MG63 (cell line): ENCODE results near the gene MEIS1. TPM values are rescaled to one million over a fixed set of nuclear protein-coding genes. Genes with fewer than 3 reads are reported as not detected.
A peak's percentile ranks its signal among the peaks of the same experiment; 100 is the strongest.

Experiments used
- DNase-seq: peaks from one replicate; pipeline ENCODE4 v3.0.0-alpha.2; 2020
- H3K27me3 ChIP-seq: fragments of 250-450 bp; sonication (Bioruptor Pico); 2 replicates; pipeline ENCODE4 v1.5.1; 2020; ENCODE audit warnings: mild to moderate bottlenecking, moderate library complexity
- H3K36me3 ChIP-seq: fragments of 250-450 bp; sonication (Bioruptor Pico); 2 replicates; pipeline ENCODE4 v1.5.1; 2020; ENCODE audit warnings: mild to moderate bottlenecking, moderate library complexity
- H3K4me3 ChIP-seq: fragments of 250-450 bp; sonication (Bioruptor Pico); 2 replicates; pipeline ENCODE4 v1.5.1; 2020; ENCODE audit warnings: mild to moderate bottlenecking, moderate library complexity
- H3K9me3 ChIP-seq: fragments of 250-450 bp; sonication (Bioruptor Pico); 2 replicates; pipeline ENCODE4 v1.5.1; 2020; ENCODE audit warnings: mild to moderate bottlenecking, moderate library complexity
- total RNA-seq: library from RNA; depleted of rRNA; stranded (reverse); fragments of >200 nt; shearing (Covaris generic); gene quantifications from 2 replicates; pipeline ENCODE4 v1.2.3, GENCODE V29; 2014; ENCODE audit warnings: low replicate concordance

Gene MEIS1
- total RNA-seq, 1 experiment from 2014 or later = 3.6 TPM

DNA sequence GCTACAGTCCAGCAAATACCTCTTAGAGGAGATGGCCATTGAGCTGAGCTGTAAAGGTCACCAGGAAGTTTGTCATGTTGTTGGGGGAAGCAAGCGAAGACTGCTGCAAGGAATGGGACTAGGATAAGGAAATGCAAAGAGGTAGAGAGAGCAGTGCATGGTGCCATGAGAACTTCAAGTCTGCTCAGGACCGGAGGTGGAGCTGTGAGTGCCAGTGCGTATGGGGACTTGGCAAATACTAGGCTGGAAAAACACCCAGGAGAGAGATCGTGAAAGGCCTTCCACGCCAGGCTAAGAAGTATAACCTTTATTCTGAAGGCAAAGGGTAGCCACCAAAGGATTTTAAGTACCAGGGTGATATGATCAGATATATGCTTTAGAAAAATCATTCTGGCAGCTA lies 71.3 kb downstream of the MEIS1 start:
- DNase-seq = no peak
- no peaks in the 10 kb centered on the region for H3K36me3 ChIP-seq
- H3K9me3 ChIP-seq = no peaks in the 10 kb centered on the region
- no peak overlapping the region for H3K4me3 ChIP-seq
- H3K27me3 ChIP-seq = no peaks in the 10 kb centered on the region

DNA sequence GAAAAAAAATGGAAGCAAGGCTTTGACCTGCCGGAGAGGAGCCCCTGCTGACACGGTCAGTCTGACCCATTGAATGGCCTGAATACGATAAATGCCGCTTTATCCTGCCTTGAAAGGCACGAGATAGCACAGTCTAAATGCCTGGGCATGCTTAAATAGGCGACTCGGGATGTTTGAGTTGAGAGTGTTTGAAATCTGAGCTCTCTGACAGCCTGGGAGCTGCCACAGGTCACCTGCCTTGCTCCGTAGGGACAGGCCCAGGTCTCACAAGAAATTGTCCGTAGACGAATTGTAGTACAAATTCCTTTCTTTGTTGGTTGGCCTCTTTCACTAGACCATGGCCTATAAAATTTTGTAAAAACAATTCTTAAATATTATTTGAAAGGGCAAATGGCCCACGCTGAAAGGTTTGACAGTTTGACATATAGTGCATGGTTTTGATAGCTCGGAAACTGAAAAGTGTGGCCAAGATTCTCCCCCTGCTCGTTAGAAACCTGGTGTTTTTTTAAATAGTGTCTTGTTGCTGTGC lies 72.8 kb downstream of the MEIS1 start:
- Histone ChIP-seq H3K27me3 (no peaks in the 10 kb centered on the region), H3K9me3 (no peaks in the 10 kb centered on the region), H3K4me3 (no peak overlapping the region), H3K36me3 (no peaks in the 10 kb centered on the region)
- DNase-seq = no peak

DNA sequence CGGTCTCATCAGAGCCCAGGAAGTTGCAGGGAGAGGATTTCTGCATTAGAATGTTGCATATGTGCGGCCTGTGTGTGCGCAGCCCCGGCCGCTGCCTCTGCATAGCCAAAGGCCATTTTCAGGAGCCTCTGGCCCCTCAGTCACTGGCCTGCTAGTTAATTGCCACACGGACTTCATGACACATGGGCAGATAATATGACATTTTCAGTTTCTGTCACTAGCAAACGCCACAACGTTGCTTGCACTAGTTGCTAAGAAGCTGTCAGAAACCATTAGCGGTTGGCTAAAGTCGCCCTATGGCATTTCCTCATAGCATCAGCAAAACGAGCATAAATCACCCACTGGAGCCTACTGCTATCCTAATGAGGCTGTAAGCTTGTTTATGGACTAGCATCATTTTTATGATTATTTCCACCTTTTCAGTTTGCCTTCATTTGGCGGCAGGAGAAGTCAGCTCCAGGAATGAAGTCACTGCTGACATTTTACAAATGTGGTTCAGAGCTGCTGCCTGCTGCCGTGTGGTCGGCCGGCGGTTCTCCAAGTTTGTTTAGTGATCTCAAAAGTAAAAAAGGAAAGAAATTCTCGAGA lies 73.7 kb downstream of the MEIS1 start:
- Histone ChIP-seq H3K27me3 (no peaks in the 10 kb centered on the region), H3K36me3 (no peaks in the 10 kb centered on the region), H3K9me3 (no peaks in the 10 kb centered on the region), H3K4me3 (no peak overlapping the region)
- no peak for DNase-seq

DNA sequence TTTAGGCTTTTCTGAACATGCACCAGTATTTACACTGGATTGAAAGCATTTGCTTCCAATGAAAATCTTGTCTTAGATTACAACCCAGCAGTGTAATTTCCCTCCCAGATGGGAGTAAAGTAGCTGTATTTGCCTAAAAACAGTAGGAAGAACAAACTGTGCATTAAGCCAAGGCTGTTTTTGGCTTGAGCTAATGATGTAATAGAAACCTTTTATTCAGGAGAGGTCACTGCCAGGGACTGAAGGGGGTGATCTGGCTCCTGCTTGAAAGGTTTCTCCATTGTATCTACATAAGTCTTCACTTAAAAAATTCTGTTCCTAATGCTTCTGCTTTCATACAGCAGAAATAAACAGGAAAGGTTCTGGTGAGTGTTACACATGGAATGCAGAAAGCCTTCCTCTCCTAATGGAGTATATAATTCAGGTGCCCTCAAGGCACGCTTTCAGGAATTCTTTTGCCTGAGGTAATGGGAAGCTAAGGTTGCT lies 74.4 kb downstream of the MEIS1 start:
- H3K27me3 ChIP-seq = no peaks in the 10 kb centered on the region
- no peaks in the 10 kb centered on the region for H3K9me3 ChIP-seq
- H3K4me3 ChIP-seq = no peak overlapping the region
- H3K36me3 ChIP-seq = no peaks in the 10 kb centered on the region
- peak; percentile 8 for DNase-seq

DNA sequence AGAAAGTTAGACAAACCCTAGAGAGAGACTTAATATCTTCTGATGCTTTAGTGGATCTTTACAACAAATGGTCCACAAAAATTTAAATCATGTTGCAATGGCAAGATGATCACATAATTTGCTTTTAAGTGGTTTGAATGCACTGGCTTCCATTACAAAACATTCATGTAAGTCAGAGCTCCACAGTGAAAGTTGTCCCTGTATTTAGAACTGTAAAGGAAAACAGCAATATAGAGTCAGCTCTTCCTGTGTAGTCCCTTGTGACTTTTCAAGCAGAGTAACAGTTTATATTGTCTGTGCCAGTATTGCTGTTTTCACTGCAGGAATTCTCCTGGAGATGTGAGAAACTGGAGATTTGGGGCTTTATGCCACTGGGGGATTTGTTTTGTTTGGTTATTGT lies 77.7 kb downstream of the MEIS1 start:
- DNase-seq = no peak
- H3K9me3 ChIP-seq = no peaks in the 10 kb centered on the region
- H3K4me3 ChIP-seq = no peak overlapping the region
- H3K36me3 ChIP-seq = no peaks in the 10 kb centered on the region
- no peaks in the 10 kb centered on the region for H3K27me3 ChIP-seq

DNA sequence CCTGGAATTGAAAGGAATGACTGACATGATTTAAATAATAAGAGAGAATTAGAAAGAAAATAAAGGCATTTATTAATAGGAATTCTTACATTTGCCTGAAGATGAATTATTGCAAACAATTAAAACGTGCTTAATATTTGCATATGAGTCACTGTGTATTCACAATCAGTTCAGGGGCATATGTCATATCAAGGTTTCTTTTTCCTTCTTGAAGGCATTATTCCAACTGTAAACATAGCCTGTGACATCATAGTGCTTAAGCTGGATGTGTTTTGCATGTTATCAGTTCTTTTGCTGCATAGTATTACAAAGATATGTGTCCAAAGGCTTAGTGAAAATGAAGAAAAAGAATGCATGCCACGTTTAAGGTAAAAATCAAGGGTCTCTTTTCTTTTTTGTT lies 80.8 kb downstream of the MEIS1 start:
- H3K27me3 ChIP-seq = no peaks in the 10 kb centered on the region
- no peaks in the 10 kb centered on the region for H3K9me3 ChIP-seq
- DNase-seq = no peak
- no peaks in the 10 kb centered on the region for H3K36me3 ChIP-seq
- no peak overlapping the region for H3K4me3 ChIP-seq

DNA sequence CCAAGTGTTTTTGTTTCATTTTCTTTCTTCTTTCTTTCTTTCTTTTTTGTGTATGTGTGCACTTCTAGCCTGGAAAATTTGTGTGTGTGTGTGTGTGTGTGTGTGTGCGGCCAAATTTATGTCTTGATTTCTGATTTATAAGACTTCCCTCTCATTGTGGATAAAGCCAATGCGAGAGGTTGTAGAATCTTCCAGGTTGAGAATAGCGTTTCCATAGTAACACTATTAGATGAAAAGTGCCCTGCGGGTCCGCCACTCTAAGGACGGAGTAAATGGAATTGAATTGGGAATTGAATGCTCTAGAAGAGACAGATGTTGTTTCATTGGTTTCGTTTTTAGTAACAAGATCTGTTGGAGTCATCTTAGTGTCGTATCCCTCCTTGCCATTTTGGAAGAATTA lies 81.6 kb downstream of the MEIS1 start:
- Histone ChIP-seq H3K36me3 (no peaks in the 10 kb centered on the region), H3K27me3 (no peaks in the 10 kb centered on the region), H3K4me3 (no peak overlapping the region), H3K9me3 (no peaks in the 10 kb centered on the region)
- DNase-seq = no peak

DNA sequence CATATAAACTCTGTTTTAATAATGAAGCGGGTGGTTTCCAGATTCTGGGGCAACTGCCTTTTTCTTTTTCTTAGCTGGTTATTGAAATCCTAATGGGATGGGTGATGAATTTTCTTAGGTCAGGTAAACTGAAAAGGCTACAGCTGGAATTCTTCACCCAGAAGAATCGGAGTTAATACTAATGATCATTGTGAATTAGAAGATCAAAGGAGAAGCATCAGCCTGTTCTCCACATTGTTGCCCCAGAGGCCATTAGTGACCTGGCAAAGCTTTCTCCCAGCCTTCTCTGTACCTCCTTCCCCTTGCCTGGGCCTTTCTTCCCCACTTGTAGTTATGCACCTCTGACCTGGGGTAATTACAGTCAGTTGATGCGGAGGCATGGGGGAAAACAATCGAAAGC lies 82.8 kb downstream of the MEIS1 start:
- no peaks in the 10 kb centered on the region for H3K9me3 ChIP-seq
- H3K36me3 ChIP-seq = no peaks in the 10 kb centered on the region

DNA sequence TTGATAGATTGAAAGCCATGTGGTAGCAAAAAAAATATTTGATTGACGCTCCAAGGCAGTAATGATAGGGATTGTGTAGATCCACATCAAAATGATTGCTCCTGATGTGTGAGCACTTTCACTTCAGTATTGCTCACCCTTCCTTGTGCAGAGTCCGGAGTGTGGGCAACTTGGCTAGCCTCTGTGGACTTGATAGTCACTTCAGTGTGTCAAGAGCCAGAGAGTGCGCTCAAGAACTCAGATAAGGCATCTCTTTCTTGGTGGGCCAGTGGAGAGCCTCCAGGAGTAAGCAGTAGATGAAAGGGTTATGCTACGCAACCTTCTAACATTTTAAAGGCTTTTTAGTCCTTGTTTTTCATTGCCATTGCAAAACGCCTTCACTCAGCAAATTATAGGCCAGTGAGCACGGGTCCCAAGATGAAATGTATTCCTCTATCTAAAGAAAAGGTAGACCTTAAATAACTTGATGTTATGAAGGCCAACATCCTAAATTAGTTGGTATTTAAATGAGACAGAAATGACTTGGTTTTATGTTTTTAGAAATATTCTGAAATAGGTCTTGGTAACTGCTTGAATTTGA lies 84.4 kb downstream of the MEIS1 start:
- no peaks in the 10 kb centered on the region for H3K27me3 ChIP-seq
- H3K4me3 ChIP-seq = no peak overlapping the region
- H3K9me3 ChIP-seq = no peaks in the 10 kb centered on the region
- DNase-seq = no peak
- H3K36me3 ChIP-seq = no peaks in the 10 kb centered on the region

More for the DNA sequence above, 82.8 kb downstream of the MEIS1 start:
- DNase-seq = no peak
- H3K27me3 ChIP-seq = no peaks in the 10 kb centered on the region
- H3K4me3 ChIP-seq = no peak overlapping the region

DNA sequence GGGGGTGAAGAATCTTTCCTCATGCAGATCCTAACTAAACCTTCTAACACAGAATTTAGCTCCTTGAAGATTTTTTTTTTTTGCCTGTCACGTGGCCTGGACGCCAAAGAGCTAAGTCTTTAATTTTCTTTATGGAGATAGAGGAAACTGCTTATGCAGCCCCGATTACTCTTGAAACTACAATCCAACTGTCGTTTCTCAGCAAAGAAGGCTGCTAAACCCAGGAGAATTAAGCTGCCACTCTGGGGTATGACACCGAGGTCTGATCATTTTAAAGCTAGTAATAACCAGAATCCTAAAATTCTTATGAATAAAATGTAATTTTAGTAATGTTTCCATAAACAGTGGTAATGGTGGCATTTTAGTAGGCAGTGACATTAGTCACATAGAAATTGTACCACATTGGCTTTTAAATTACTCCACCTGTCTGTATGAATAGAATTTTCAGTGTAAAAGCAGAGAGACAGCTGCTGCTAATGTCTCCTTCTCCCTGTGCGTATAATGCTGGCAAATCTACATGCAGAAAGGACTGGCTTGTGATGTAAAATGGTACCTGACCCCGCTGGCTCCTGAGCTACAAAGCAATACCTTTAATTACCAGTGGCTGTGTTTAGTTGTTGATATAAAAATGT lies 86.5 kb downstream of the MEIS1 start:
- Histone ChIP-seq H3K27me3 (no peaks in the 10 kb centered on the region), H3K9me3 (no peaks in the 10 kb centered on the region), H3K36me3 (no peaks in the 10 kb centered on the region), H3K4me3 (no peak overlapping the region)
- no peak for DNase-seq

DNA sequence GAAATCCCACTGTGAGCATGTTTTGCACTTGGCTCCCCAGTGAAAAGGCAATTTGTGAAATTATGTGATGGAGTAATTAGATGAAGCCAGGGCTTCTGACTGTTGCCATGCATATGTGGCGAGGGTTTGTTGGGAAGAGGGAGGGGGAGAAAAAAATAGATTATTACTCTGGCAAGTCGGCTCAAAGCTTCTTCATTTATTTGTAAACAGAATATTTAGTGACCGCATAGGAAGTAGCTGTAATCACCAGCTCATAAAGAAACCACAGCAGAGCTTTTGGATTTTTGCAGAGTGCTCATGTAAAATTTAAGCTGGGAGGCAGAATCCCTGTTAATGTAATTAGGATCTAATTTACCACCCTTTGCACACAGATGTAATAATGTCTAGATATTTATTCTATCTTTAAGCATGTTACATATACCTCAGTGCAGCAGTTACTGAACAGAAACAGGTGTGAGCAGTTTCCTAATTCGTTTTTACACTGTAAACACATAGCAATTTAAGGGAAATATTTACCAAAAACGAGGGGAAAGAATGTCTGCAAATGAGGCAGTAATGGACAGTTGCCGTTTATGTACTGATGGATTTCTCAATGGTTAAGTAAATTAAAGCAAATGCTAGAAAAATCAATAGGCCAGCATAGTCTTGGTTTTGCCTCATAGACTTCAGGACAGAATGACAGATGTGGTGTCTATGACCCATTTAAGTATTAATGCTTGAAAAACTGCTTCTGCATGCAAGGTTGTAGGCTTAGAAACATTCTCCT lies 87.9 kb downstream of the MEIS1 start:
- Histone ChIP-seq H3K36me3 (no peaks in the 10 kb centered on the region), H3K4me3 (no peak overlapping the region), H3K9me3 (no peaks in the 10 kb centered on the region), H3K27me3 (no peaks in the 10 kb centered on the region)
- no peak for DNase-seq

DNA sequence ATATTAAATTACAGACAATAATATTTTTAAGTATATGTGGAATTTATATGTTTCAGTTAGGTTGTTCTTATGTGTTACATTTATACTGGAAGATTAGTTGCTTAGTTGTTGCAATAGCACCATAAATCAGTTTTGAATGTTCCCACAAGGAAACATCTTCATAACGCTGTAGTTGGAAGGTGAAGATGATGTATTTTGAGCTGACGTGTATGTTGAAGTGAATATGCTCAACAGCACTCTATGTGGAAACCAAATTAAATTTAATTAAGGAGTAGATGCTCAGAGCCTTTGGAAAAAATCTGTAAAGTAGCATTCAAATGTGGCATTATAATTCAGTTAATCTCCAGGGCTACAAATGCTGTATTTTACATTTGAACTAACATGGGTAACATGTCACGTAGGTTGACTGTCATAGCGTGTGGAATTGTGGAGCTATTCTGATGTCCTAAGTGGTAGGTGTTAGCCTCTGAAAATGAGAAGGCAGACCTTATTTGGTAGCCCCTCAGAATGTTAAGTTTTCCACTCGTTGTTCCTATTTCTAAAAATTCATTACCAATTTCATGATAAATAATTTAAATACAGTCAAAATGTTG lies 88.5 kb downstream of the MEIS1 start:
- no peak for DNase-seq
- no peaks in the 10 kb centered on the region for H3K36me3 ChIP-seq
- no peaks in the 10 kb centered on the region for H3K27me3 ChIP-seq
- H3K4me3 ChIP-seq = no peak overlapping the region
- no peaks in the 10 kb centered on the region for H3K9me3 ChIP-seq

DNA sequence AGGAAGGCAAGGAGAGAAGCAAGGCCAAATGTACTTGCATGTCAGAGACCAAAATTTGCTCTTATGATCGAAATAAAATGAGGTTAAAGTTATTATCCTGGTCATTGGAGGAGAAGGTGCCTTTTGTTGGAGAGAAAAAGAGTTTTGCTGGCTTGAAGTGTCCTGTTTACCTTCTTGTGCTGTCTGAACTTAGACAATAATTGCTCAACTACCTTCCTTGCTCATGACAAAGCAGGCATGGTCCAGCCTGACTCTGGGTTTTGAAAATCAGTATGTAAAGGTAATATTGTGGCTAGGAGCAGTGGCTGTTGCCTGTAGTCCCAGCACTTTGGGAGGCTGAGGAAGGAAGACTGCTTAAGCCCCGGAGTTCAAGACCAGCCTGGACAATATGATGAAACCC lies 89.1 kb downstream of the MEIS1 start:
- Histone ChIP-seq H3K36me3 (no peaks in the 10 kb centered on the region), H3K27me3 (no peaks in the 10 kb centered on the region), H3K9me3 (no peaks in the 10 kb centered on the region), H3K4me3 (no peak overlapping the region)
- no peak for DNase-seq

DNA sequence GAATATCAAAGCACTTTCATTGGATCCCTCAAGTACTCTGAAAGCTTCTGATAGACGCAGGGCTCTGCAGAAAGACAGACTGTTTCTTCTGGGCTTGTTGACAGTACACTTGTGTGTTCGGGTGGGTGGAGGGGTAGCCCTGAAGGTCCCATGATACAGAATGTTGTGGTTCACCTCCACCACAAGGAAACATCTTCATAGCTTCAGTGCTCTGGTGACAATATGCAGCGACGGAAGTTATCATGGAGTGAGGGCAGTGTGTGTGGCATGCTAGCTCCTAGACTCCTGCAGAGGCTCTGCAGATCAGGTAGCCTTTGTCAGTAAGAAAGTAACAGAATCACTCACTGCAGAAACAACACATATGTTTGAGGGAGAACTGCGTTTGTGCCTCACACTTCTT lies 90.7 kb downstream of the MEIS1 start:
- DNase-seq = no peak
- Histone ChIP-seq H3K27me3 (no peaks in the 10 kb centered on the region), H3K9me3 (no peaks in the 10 kb centered on the region), H3K4me3 (no peak overlapping the region), H3K36me3 (no peaks in the 10 kb centered on the region)

DNA sequence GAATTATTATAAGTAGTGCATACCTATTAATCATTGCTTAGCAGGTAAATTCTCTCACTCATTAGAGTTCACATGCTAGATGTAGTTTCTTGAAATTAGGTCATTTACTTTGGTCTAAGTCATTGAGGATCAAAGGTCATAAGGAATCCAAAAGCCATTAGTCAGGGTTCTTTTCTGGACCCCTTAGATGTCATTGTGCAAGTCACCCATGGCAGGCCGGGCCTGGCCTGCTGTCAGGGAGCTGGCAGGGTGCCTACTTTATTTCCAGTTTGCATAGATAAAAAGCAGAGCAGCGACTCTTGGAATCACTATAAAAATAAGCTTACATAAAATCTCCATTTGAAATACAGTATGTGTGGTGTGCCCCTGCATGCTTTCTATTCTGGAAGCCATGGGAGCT lies 91.3 kb downstream of the MEIS1 start:
- Histone ChIP-seq H3K9me3 (no peaks in the 10 kb centered on the region), H3K4me3 (no peak overlapping the region), H3K27me3 (no peaks in the 10 kb centered on the region), H3K36me3 (no peaks in the 10 kb centered on the region)
- no peak for DNase-seq

DNA sequence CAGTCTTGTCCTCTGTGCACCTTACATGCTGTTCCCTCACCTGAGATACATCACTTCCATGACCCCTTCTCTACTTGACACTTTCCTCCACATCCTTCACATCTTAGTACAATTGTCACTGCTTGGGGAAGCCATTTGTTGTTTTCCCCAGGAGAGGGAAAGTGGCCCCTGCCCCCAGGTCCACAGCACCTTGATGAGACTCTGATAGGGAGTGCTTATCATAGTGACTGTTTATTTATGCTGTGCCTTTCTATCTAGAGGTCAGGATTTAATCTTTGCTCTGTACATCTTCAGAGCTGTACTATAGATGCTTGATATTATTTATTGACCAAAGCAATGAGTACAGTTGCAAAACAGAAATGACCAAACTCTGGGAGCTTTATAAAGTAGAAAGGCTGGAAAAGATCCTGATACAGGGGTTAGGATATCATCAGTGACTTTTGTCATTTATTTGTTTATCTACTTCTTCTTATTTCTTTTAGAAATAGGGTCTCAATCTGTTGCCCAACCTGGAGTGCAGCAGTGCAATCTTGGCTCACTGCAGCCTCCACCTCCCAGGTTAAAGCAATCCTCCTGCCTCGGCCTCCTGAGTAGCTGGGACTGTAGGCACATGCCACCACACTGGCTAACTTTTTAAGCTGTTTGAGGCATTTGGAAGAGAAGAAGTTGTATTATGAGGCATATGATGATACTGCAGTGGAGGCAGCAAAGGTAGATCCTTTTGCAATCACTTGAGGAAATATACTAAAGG lies 94.2 kb downstream of the MEIS1 start:
- Histone ChIP-seq H3K9me3 (no peaks in the 10 kb centered on the region), H3K27me3 (no peaks in the 10 kb centered on the region), H3K4me3 (no peak overlapping the region), H3K36me3 (no peaks in the 10 kb centered on the region)
- no peak for DNase-seq
